HG03442 (cell line): ENCODE measurements around the gene EIF4A2.
"Not testable (repeated sequence)": the region's sequence is repeated elsewhere in the genome, so short reads cannot be mapped to it uniquely, and the experiment has no call there.

ENCODE experiments used
- ATAC-seq: cut with Tn5 transposase; IDR thresholded peaks from one replicate; pipeline ENCODE4 v1.9.1; 2021; ENCODE audit warnings: mild to moderate bottlenecking, moderate library complexity; ENCODE audit not compliant: unreplicated experiment

Gene EIF4A2

GRCh38 chr3:186784820-186785494 lies 1.6 kb downstream of the EIF4A2 start:
- no peak for ATAC-seq

- ATAC-seq = no peak
These were observed 2.2 kb downstream of the EIF4A2 start for GRCh38 chr3:186785495-186786018.

GRCh38 chr3:186786922-186787321 lies 3.5 kb downstream of the EIF4A2 start:
- ATAC-seq = no peak

- ATAC-seq = no peak
These were observed 4.5 kb downstream of the EIF4A2 start for GRCh38 chr3:186787642-186788481.

GRCh38 chr3:186788482-186789370 lies 5.3 kb downstream of the EIF4A2 start:
- ATAC-seq = no peak

GRCh38 chr3:186789554-186790260 lies 6.3 kb downstream of the EIF4A2 start:
- ATAC-seq = no peak

GRCh38 chr3:186790261-186790981 lies 7.0 kb downstream of the EIF4A2 start:
- ATAC-seq = no peak

GRCh38 chr3:186798239-186798874 lies 15.0 kb downstream of the EIF4A2 start:
- no peak for ATAC-seq

GRCh38 chr3:186800285-186800684 lies 16.9 kb downstream of the EIF4A2 start:
- ATAC-seq = no peak

- no peak for ATAC-seq
These were observed 19.3 kb downstream of the EIF4A2 start for GRCh38 chr3:186802701-186803100.

GRCh38 chr3:186803447-186803846 lies 20.1 kb downstream of the EIF4A2 start:
- not testable (repeated sequence) for ATAC-seq

- ATAC-seq = peak; percentile 88
These were observed 23.0 kb downstream of the EIF4A2 start, which contains the start of gene RFC4 for GRCh38 chr3:186806089-186807055. Gene RFC4 (minus strand): TSS chr3:186806482. CDS start chr3:186804713, 1,769 bp downstream.

- ATAC-seq = no peak
These were observed 23.9 kb downstream of the EIF4A2 start for GRCh38 chr3:186807231-186807630.

- no peak for ATAC-seq
These were observed 27.1 kb downstream of the EIF4A2 start for GRCh38 chr3:186810336-186810996.

GRCh38 chr3:186811313-186811712 lies 27.9 kb downstream of the EIF4A2 start:
- not testable (repeated sequence) for ATAC-seq

GRCh38 chr3:186814100-186814499 lies 30.7 kb downstream of the EIF4A2 start:
- ATAC-seq = no peak

GRCh38 chr3:186815435-186815834 lies 32.1 kb downstream of the EIF4A2 start:
- no peak for ATAC-seq
